BJ (cell line): ENCODE measurements around the gene AKTIP. TPM values are rescaled to one million over a fixed set of nuclear protein-coding genes. Genes with fewer than 3 reads are reported as not detected.

Source experiments
- CTCF ChIA-PET: fragments of 350-600 bp; formaldehyde crosslinking; extraction: SDS; loops from one replicate; lab custom pipeline; 2021; ENCODE audit warnings: antibody characterized with exemption, inconsistent platforms; lab: Yijun Ruan, JAX
- POLR2A ChIA-PET: fragments of 300-600 bp; sonication (Branson Sonifier 250); formaldehyde crosslinking; extraction: SDS; loops from one replicate; lab custom pipeline; 2021; ENCODE audit warnings: antibody characterized with exemption; lab: Charles Lee
- DNase-seq: peaks from one replicate; pipeline ENCODE4 v3.0.0-alpha.2; 2011; ENCODE audit warnings: low read depth
- H3K27me3 ChIP-seq: 2 replicates; pipeline ENCODE4 v1.6.0; 2011; ENCODE audit warnings: low read length; ENCODE audit not compliant: control insufficient read depth, insufficient read depth
- H3K36me3 ChIP-seq: 2 replicates; pipeline ENCODE4 v1.5.1; 2011; ENCODE audit warnings: low read length; ENCODE audit not compliant: control insufficient read depth, insufficient read depth
- H3K4me3 ChIP-seq: 2 replicates; pipeline ENCODE4 v1.5.1; 2011; ENCODE audit warnings: low read depth, mild to moderate bottlenecking, control low read depth, low read length
- polyA plus RNA-seq: library from polyadenylated mRNA; depleted of rRNA; stranded (reverse); fragments of >200 nt; gene quantifications from 2 replicates; pipeline ENCODE4 v1.2.3, GENCODE V29; 2011
- TF ChIP-seq, protein P1 (sequence below): IDR thresholded peaks from 2 replicates; pipeline ENCODE4 v1.5.1; 2011; ENCODE audit warnings: low read depth, mild to moderate bottlenecking, control low read depth, inconsistent platforms, low read length, moderate library complexity; ENCODE audit not compliant: insufficient read depth

The AKTIP gene
- polyA plus RNA-seq, 1 experiment: 26.0 TPM

DNA sequence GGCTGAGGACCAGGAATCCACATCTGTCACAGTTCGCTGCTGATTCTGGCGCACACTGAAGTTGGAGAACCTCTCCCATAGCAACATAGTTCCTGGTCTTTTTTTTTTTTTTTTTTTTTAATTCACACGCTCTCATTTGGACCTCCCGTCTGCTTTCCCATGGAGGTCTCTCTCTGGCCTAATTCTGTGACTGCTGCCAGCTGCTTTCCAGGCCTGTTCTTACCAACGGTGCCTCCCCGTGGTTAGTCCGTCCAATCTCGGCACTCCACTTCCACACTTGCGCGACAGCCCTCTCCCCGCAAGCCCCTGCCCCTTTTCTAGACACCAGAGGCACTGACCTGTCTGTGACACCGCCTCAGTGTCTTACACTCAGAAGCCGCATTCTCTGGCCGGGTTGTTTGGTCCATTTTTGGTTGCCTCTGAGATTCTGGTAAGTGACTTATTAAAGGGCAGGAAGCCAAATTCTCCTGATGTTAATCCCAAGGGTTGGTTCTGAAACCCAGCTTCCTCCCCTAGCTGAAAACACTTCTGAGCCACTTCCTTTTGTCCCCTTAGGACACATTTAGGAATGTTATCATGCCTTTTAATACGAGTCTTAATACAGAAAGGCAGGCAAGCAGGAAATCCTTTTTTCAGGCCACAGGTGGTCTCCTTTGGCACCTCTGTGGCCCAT is 1.1 kb upstream of the AKTIP start:
- DNase-seq: no peak
- ChIA-PET CTCF (no interaction called here), POLR2A (interaction anchor here (1.5 kb wide), 1 partner anchor 9 kb away, joined by 3 read pairs; no protein-coding TSS in a partner anchor)
- TF ChIP-seq, protein P1, sequence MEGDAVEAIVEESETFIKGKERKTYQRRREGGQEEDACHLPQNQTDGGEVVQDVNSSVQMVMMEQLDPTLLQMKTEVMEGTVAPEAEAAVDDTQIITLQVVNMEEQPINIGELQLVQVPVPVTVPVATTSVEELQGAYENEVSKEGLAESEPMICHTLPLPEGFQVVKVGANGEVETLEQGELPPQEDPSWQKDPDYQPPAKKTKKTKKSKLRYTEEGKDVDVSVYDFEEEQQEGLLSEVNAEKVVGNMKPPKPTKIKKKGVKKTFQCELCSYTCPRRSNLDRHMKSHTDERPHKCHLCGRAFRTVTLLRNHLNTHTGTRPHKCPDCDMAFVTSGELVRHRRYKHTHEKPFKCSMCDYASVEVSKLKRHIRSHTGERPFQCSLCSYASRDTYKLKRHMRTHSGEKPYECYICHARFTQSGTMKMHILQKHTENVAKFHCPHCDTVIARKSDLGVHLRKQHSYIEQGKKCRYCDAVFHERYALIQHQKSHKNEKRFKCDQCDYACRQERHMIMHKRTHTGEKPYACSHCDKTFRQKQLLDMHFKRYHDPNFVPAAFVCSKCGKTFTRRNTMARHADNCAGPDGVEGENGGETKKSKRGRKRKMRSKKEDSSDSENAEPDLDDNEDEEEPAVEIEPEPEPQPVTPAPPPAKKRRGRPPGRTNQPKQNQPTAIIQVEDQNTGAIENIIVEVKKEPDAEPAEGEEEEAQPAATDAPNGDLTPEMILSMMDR: peak; percentile 13; the same call in 1 of the 2 replicates
- no peaks in the 10 kb centered on the region for H3K27me3 ChIP-seq
- peak overlapping the region; percentile 50 for H3K4me3 ChIP-seq
- no peaks in the 10 kb centered on the region for H3K36me3 ChIP-seq

DNA sequence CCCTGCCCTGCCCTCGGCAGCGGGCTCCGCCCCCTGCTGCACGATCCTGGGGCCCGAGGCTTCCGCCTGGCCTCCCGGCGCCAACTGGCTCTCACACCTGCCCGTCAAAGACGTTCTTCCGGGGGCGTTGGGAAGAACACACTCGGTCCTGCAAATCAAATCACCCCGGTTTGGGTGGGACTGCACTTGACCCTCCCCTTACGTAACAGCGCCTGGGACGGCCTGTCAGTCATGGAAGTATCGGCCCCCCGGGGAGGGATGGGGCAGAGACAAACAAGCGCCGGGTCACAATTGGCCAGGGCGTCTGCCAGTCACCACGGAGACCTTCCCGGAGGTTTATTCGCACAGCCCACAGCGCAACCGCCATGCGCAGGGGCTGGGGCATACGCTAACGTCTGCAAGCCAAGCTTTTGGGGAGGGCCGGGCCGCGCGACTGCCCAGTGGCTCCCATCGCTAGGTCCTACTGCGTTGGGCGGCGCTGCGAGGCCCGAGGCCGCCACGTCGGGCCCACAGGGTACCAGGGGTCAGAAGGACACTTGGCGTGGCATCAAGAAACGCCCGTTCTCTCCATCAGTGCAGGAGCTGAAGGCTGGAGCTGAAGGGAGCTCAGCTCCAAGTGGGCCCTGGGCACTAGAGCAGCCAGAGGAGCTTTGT is 388 bp upstream of the AKTIP start:
- no peaks in the 10 kb centered on the region for H3K27me3 ChIP-seq
- TF ChIP-seq, protein P1: no peak
- peak; percentile 100 for DNase-seq
- peak overlapping the region; percentile 90 for H3K4me3 ChIP-seq
- ChIA-PET CTCF (no interaction called here), POLR2A (interaction anchor here (0.5 to 1.5 kb wide), 2 partner anchors 9 to 1998 kb away, joined by 3 read pairs; no protein-coding TSS in a partner anchor)
- H3K36me3 ChIP-seq: no peaks in the 10 kb centered on the region; the same call in 1 of the 2 replicates

GRCh38 chr16:53501216-53501859 is 1.7 kb downstream of the AKTIP start:
- Histone ChIP-seq H3K36me3 (peaks cover 3% of the 10 kb centered on the region; the same call in 1 of the 2 replicates), H3K4me3 (no peak overlapping the region), H3K27me3 (no peaks in the 10 kb centered on the region)
- DNase-seq: no peak
- CTCF ChIA-PET: no interaction called here
- TF ChIP-seq, protein P1: no peak
- POLR2A ChIA-PET: no interaction called here

DNA sequence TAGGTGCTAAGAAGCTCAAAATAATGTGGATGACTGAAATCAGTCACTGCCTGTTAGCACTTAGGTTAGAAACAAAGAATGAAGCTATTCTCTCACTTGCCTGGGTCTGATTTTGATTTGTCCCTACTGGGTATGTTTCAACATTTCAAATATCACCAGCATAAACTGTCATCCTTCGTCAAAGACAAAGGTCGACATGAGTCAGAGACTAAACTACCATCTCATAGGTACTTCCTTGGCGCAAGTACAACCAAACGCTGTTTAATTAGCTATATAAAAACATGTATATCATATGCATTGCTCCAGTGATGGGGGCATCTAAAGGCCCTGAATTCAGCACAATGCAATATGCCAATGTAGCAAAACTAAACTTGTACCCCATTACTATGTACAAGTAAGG is 4.0 kb downstream of the AKTIP start:
- H3K4me3 ChIP-seq: no peak overlapping the region
- DNase-seq: no peak
- POLR2A ChIA-PET: no interaction called here
- peaks cover 8% of the 10 kb centered on the region for H3K36me3 ChIP-seq
- CTCF ChIA-PET: no interaction called here
- TF ChIP-seq, protein P1: no peak
- no peaks in the 10 kb centered on the region for H3K27me3 ChIP-seq

GRCh38 chr16:53495325-53495724 is 7.7 kb downstream of the AKTIP start:
- POLR2A ChIA-PET: no interaction called here
- CTCF ChIA-PET: no interaction called here
- no peak for DNase-seq
- no peaks in the 10 kb centered on the region for H3K27me3 ChIP-seq
- TF ChIP-seq, protein P1: no peak
- no peak overlapping the region for H3K4me3 ChIP-seq
- H3K36me3 ChIP-seq: peaks cover 12% of the 10 kb centered on the region
